AG04449 (cell line): ENCODE measurements around the gene ARSK.

Source experiments
- CTCF ChIA-PET: fragments of 350-600 bp; formaldehyde crosslinking; extraction: SDS; loops from one replicate; lab custom pipeline; 2021; ENCODE audit warnings: antibody characterized with exemption; lab: Yijun Ruan, JAX
- POLR2A ChIA-PET: fragments of 400-600, 350-600 bp; formaldehyde crosslinking; extraction: SDS; loops from one replicate; lab custom pipeline; 2020; ENCODE audit warnings: antibody characterized with exemption, inconsistent platforms; lab: Yijun Ruan, JAX
- DNase-seq: peaks from one replicate; pipeline ENCODE4 v3.0.0-alpha.2; 2010; ENCODE audit warnings: low read depth, low spot score
- H3K4me3 ChIP-seq: 2 replicates; pipeline ENCODE4 v1.5.1; 2011; ENCODE audit warnings: low read depth, mild to moderate bottlenecking, control low read depth, low read length
- TF ChIP-seq, protein P1 (sequence below): IDR thresholded peaks from one replicate; pipeline ENCODE4 v1.5.1; 2011; ENCODE audit warnings: mild to moderate bottlenecking, moderate library complexity, low read length, control low read depth, inconsistent platforms; ENCODE audit not compliant: insufficient read depth; ENCODE audit errors: missing control alignments

Gene ARSK

DNA sequence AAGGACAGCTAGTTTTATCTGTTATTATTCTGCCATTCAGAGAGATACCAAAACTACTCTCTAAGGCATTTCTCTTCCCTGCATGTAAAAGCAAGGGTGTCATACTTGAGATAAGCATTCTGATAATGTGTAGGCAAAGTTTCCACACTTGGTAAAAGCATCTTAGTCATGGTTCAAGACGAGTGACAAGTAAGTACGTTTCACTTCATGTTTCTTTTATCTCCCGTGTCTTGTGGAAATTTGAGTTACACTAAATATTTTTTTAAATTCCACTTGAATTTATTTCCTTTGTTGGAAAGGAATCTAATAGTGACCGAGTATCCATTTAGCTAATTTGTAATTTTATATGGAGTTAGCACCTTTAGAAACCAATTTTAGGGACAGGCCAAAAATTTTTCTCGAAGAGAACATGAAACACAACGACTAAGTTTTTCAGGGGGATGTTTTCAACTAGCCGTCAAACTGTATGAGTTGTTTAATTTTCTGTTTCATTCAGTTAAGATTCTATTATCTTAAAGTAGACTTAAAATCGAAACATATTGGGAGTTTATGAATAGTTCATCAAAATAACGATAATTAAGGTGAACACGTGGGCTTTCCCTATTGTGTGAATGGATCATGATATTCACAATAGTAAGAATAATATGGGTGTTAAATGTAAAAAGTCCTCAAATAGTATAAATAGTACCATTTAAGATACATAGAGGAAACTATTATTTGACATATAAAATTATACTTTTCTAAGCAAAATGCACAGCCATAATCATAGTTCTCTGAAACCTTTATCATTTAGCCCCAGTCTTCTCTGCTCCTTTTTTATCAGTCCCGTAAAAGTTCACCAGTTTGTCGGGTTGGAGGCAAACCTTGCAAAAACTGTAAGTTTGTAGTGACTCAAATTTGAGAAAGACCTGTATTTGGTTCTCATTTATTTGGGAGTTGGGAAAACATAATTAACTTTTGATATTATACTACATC, 93.3 kb downstream of the ARSK start:
- TF ChIP-seq, protein P1, sequence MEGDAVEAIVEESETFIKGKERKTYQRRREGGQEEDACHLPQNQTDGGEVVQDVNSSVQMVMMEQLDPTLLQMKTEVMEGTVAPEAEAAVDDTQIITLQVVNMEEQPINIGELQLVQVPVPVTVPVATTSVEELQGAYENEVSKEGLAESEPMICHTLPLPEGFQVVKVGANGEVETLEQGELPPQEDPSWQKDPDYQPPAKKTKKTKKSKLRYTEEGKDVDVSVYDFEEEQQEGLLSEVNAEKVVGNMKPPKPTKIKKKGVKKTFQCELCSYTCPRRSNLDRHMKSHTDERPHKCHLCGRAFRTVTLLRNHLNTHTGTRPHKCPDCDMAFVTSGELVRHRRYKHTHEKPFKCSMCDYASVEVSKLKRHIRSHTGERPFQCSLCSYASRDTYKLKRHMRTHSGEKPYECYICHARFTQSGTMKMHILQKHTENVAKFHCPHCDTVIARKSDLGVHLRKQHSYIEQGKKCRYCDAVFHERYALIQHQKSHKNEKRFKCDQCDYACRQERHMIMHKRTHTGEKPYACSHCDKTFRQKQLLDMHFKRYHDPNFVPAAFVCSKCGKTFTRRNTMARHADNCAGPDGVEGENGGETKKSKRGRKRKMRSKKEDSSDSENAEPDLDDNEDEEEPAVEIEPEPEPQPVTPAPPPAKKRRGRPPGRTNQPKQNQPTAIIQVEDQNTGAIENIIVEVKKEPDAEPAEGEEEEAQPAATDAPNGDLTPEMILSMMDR: no peak
- H3K4me3 ChIP-seq: no peak overlapping the region
- ChIA-PET CTCF (interaction anchor here (0.5 to 8.4 kb wide), 12 partner anchors 13 to 198 kb away, joined by 3 to 222 read pairs (median 5); partner anchors contain the start of gene RHOBTB3), POLR2A (interaction anchor here (1.9 kb wide), 1 partner anchor 83 kb away, joined by 17 read pairs; the partner anchor contains the start of gene RHOBTB3)
- DNase-seq: no peak

DNA sequence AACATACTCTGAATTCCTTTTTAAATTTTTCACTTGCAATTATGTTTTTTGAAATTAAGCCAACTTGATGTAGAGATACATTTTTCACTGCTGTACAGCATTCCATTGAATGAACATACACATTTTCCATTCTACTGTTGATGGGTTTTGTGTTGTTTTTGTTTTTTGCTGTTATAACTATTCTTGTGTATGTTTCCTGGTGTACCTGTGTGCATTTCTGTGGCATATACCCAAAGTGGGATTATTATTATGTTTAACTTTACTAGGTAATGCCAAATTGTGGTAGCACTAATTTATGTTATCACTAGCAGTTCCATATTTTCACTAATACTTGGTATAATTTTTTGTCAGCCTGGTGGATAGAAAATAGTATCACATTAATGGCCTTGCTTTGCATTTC, 94.4 kb downstream of the ARSK start:
- CTCF ChIA-PET: interaction anchor here (0.7 kb wide), 1 partner anchor 15 kb away, joined by 5 read pairs; no protein-coding TSS in a partner anchor
- H3K4me3 ChIP-seq: no peak overlapping the region
- no peak for DNase-seq
- POLR2A ChIA-PET: no interaction called here
- TF ChIP-seq, protein P1: no peak

DNA sequence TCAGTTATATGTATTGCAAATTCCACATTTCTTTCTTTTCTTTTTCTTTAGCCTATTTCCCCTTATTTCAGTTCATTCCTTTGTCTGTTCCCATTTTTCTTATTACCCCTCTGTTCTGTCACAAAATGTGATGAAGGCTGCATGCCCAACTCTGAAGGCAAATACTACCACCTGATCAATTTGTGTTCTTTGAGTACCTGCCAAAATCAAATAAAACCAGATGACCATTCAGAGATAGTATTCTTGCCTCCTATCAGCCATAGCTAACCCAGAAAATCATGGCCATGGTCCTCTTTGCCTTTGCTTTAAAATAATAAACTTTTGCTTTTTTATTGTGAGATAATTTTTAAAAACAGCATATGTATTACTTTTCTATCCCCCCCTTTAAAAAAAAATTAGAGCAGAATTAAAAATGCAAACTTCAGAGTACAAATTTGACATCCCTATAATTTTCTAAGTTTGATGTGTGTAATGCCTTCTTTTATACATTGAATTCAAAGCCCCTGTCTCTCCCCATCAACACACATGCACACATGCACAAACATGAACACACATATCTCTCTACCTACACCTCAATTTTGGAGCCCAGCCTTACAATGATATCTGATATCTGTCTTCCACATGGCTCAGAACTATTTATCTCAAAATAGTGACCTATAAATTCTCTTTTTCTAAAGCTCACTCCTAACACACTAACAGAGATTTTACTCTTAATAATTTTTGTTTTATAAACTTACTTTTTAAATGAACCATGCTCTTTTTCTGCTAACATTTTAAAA, 95.1 kb downstream of the ARSK start:
- CTCF ChIA-PET: interaction anchor here (0.9 to 2.6 kb wide), 2 partner anchors 8 to 14 kb away, joined by 5 to 21 read pairs; no protein-coding TSS in a partner anchor
- TF ChIP-seq, protein P1: no peak
- no peak for DNase-seq
- no peak overlapping the region for H3K4me3 ChIP-seq
- POLR2A ChIA-PET: no interaction called here

DNA sequence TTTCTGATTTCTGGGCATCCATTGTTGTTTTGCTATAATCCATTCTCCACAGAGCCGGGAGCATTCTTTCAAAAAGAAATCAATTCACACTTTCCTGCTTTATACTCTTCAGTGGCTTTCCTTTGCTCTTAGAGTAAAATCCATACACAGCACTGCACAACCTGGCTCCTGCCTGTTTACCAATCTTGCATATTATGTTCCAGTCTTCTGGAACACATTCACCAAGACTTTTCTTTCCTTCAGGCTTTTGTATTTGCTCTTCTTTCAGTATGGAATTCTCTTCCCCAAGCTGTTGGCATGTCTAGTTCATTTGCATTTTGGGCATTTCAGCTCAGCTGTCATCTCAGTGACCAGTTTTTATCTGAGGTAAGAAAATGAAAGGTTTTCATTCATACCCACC, 97.9 kb downstream of the ARSK start:
- TF ChIP-seq, protein P1: no peak
- CTCF ChIA-PET: interaction anchor here (1.0 to 3.0 kb wide), 5 partner anchors 10 to 194 kb away, joined by 3 to 21 read pairs (median 6); no protein-coding TSS in a partner anchor
- POLR2A ChIA-PET: no interaction called here
- DNase-seq: no peak
- H3K4me3 ChIP-seq: no peak overlapping the region

DNA sequence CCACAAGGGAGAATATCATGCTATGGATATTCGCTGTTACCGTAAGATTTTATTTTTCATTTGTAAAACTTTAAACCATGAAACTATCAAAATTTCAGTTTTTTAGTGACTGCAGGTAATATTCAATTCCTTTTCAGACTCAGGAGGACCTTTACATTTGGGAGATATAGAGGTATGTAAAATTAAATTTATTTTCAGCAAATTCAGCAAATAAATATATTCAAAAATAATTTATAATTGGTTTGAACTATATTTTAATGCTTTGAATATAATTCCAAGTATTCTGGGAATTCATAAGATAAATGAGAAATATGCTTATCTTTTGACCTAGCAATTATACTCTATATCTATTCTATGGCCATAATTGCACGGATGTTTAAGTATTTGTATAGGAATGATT, 99.3 kb downstream of the ARSK start:
- no peak overlapping the region for H3K4me3 ChIP-seq
- DNase-seq: no peak
- CTCF ChIA-PET: interaction anchor here (0.9 to 3.0 kb wide), 3 partner anchors 11 to 193 kb away, joined by 3 to 43 read pairs (median 14); no protein-coding TSS in a partner anchor
- POLR2A ChIA-PET: no interaction called here
- TF ChIP-seq, protein P1: no peak
